GM21723 (cell line): ENCODE measurements around the gene AEBP2.
"Not testable (repeated sequence)": the region's sequence is repeated elsewhere in the genome, so short reads cannot be mapped to it uniquely, and the experiment has no call there.

Source experiments
- ATAC-seq: cut with Tn5 transposase; IDR thresholded peaks from one replicate; pipeline ENCODE4 v1.9.1; 2021; ENCODE audit warnings: mild to moderate bottlenecking, moderate library complexity; ENCODE audit not compliant: unreplicated experiment

The AEBP2 gene

DNA sequence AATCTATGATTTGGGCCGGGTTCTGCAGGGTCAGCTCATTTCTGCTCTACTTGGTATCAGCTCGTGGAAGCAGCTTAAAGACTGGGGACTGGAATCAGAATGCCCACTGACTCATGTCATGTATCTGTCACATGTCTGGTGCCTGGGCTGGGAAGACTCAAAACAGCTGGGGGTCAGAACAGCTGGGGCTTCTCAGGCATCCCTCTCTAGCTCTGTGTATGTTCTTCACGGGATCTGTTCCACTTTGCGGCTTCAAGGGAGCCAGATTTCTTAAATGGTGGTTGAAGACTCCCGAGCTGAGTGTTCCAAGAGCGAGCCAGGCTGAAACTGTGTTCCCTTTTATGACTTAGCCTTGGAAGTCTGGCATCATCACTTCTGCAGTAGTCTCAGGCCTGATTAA lies 11.9 kb downstream of the AEBP2 start:
- ATAC-seq: no peak

GRCh38 chr12:19453961-19454360 lies 14.7 kb downstream of the AEBP2 start:
- ATAC-seq: no peak

DNA sequence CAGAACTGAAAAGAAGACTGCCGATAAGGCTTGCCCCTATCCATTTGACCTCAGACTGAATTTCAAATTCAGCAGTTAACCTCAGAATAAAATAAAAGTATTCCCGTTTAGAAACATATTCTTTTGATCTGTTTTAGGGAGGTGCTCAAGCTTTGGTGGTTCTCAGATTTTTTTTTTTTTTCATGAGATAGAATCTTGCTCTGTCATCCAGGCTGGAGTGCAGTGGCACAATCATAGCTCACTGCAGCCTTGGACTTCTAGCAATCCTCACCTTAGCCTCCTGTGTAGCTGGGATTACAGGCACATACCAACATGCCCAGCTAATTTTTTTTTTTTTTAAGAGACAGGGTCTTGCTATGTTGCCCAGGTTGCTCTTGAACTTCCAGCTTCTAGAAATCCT lies 15.5 kb downstream of the AEBP2 start:
- ATAC-seq: no peak

DNA sequence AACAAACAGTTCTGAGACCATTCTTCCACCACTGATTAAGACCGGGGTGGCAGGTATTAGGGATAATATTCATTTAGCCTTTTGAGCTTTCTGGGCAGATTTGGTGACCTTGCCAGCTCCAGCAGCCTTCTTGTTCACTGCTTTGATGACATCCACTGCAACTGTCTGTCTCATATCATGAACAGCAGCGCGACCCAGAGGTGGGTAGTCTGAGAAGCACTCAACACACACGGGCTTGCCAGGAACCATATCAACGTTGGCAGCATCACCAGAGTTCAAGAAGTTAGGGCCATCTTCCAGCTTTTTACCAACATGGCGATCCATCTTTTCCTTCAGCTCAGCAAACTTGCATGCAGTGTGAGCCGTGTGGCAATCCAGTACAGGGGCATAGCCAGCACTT lies 16.9 kb downstream of the AEBP2 start:
- ATAC-seq: no peak

- no peak for ATAC-seq
Measured at GRCh38 chr12:19457561-19457960, 18.3 kb downstream of the AEBP2 start.

DNA sequence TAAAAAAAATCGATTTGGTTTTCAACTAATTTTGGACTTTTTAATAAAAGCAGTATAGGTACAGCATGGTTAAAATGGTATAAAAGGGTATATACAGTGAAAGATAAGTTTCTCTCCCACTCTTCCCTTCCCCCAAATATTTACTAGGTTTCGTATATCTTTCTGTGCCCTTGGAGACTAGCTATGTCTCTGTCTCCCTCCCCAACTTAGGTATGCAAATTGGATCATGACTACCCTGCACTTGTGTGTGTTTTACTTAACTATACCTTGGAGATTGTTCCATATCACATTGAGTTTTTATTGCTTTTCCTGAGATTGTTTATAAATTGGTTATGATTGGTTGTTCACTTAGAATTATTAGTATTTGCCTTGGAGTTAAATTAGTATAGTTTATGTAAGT lies 19.4 kb downstream of the AEBP2 start:
- no peak for ATAC-seq

DNA sequence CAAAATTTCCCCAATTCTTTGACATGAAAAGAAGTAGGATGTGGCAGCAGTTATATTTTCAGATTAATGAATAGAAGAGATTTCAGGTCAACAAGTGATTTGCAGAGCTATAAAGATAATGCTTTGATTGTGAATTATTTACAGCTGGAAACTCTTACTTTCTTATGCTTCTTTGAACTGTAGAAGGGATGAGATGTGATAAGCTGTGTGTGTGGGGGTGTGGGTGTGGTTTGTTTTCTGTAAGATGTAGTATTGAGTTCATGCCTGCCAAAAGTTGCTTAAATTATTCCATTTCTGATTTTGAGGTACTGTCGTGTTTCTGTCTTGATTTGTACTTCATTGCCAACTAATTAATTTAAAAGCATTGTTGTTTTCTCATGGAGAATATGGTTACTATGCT lies 22.7 kb downstream of the AEBP2 start:
- no peak for ATAC-seq

DNA sequence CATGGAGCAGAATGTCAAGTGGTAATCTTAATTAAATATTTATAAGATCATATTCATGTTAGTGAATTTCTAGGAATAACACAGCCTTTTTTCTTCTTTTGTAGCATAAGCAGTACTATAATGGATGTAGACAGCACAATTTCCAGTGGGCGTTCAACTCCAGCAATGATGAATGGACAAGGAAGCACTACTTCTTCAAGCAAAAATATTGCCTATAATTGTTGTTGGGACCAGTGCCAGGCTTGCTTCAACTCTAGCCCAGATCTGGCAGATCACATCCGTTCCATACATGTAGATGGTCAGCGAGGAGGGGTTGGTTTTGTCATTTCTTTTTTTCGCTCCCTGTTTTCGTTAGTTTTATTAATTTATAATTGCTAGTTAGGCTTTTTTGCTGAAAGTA lies 23.1 kb downstream of the AEBP2 start:
- ATAC-seq: no peak

GRCh38 chr12:19464192-19464580 lies 24.9 kb downstream of the AEBP2 start:
- no peak for ATAC-seq

DNA sequence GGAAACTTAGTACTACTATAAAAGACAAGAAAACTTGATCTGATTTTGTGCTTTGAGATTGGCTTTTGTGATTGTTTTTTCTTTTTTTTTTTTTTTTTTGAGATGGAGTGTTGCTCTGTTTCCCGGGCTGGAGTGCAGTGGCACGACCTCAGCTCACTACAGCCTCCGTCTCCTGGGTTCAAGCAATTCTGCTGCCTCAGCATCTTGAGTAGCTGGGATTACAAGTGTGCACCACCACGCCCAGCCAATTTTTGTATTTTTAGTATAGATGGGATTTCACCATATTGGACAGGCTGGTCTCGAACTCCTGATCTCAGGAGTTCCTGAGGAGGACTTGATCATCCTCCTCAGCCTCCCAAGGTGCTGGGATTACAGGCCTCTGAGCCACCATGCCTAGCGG lies 26.4 kb downstream of the AEBP2 start:
- ATAC-seq: no peak

DNA sequence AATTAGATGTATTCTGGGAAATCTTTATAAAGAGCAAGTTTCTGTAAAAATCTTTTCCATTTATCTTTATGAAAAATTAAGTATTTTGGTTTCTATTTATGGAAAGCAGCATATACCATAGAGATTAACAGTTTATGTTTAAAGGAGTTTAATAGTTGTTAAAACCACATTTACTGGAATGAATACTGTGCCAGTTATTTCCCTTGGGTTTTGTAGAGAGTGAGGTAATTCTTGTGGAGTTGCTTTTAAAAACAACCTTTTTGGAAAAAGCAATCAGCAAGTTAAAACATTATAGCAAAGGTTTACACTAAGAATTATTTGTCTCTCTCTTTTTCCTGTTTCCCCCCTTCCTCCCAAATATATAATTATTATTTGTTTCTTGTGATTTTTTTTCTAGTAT lies 34.9 kb downstream of the AEBP2 start:
- ATAC-seq: no peak

DNA sequence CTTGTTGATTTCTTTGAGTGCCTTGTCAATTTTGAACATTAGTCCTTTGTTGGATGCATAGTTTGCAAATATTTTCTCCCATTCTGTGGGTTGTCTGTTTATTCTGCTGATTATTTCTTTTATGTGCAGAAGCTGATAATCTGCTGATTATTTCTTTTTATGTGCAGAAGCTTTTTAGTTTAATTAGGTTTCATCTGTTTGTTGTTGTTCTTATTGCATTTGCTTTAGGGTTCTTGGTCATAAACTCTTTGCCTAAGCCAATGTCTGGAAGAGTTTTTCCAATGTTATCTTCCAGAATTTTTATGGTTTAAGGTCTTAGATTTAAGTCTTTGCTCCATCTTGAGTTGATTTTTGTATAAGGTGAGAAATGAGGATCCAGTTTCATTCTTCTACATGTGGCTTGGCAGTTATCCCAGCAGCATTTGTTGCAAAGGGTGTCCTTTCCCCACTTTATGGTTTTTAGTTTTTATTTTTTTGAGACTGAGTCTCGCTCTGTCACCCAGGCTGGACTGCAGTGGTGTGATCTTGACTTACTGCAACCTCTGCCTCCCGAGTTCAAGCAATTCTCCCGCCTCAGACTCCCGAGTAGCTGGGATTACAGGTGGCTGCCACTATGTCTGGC lies 36.7 kb downstream of the AEBP2 start:
- ATAC-seq: not testable (repeated sequence)

GRCh38 chr12:19477071-19477470 lies 37.8 kb downstream of the AEBP2 start:
- no peak for ATAC-seq

- ATAC-seq: no peak
Measured at GRCh38 chr12:19480459-19480858, 41.2 kb downstream of the AEBP2 start.

- ATAC-seq: peak; percentile 2
Measured at GRCh38 chr12:19482036-19482435, 42.7 kb downstream of the AEBP2 start.

DNA sequence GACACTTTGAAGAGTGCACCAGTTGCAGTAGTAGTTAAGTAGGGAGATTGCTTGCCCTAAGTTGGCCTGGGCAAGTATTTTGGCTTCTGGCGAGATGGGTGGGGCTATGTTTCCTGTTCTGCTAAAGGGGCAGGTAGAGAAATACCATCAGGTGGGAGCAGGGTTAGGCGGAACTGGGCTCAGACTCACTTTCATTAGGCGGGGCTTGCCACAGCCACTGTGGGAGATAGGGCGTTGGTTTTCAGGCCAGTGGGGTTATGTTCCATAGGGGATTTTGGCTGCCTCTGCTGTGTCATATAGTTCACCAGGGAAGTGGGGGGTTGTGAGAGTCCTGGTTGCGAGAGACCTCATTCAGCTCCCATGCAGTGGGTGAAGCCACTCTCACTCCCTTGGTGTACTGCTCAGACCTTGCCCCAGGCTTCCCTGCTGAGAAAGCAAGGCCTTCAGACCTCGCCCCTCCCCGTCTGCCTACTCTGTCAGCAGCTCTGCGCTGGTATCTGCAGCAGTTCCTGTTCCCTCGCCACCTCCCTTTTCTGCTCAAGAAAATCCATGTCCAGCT lies 43.3 kb downstream of the AEBP2 start:
- peak; percentile 89 for ATAC-seq

GRCh38 chr12:19483727-19484126 lies 44.4 kb downstream of the AEBP2 start:
- ATAC-seq: no peak

GRCh38 chr12:19484738-19485137 lies 45.4 kb downstream of the AEBP2 start:
- no peak for ATAC-seq

- ATAC-seq: no peak
Measured at GRCh38 chr12:19485240-19485639, 45.9 kb downstream of the AEBP2 start.

DNA sequence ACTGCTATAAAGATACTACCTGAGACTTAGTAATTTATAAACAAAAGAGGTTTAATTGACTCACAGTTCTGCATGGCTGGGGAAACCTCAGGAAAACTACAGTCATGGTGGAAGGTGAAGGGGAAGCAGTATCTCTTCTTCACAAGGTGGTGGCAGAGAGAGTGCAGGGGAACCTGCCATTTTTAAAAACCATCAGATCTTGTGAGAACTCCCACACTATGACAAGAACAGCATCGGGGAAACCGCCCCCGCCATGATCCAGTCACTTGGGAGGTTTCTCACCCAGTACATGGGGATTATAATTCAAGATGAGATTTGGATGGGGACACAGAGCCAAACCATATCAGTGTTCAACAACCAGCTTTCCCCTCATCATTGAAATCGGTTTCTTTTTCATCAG lies 49.9 kb downstream of the AEBP2 start:
- no peak for ATAC-seq

GRCh38 chr12:19490908-19491307 lies 51.6 kb downstream of the AEBP2 start:
- no peak for ATAC-seq

- ATAC-seq: no peak
Measured at GRCh38 chr12:19491863-19492262, 52.6 kb downstream of the AEBP2 start.

GRCh38 chr12:19496219-19496878 lies 57.1 kb downstream of the AEBP2 start:
- ATAC-seq: no peak
